H1 (cell line): Measurements from ENCODE around the gene NKAPD1. TPM values are rescaled to one million over a fixed set of nuclear protein-coding genes. Genes with fewer than 3 reads are reported as not detected.
"Not testable (repeated sequence)": the region's sequence is repeated elsewhere in the genome, so short reads cannot be mapped to it uniquely, and the experiment has no call there.

Experiments
- CTCF ChIA-PET: fragments of 300-600 bp; sonication (Branson Sonifier 250); formaldehyde crosslinking; loops from one replicate; lab custom pipeline; 2021; ENCODE audit not compliant: partially characterized antibody; lab: Charles Lee
- POLR2A ChIA-PET: fragments of 300-600 bp; sonication (Branson Sonifier 250); formaldehyde crosslinking; loops from one replicate; lab custom pipeline; 2021; ENCODE audit warnings: inconsistent platforms; ENCODE audit not compliant: partially characterized antibody; lab: Charles Lee
- DNase-seq, 2 experiments: peaks; one replicate each; pipeline versions ENCODE4 v3.0.0 to v3.0.0-alpha.2; 2010 to 2022; ENCODE audit warnings: low spot score in 2 of 2, low read depth in 1 of 2, mixed read lengths in 1 of 2
- FAIRE-seq: peaks from 2 replicates; lab custom pipeline; 2011; peaks lifted over from hg19 to GRCh38; lab: Jason Lieb, UNC
- H2AFZ ChIP-seq: 2 replicates; pipeline ENCODE4 v1.8.1; 2012; ENCODE audit warnings: low read length, inconsistent platforms
- H2AK5ac ChIP-seq: 2 replicates; pipeline ENCODE4 v1.6.1; 2013; ENCODE audit warnings: low read depth, low read length
- H2BK120ac ChIP-seq: replicated peaks from 2 replicates; pipeline ENCODE3; 2013; ENCODE audit warnings: low read depth, low read length, inconsistent platforms
- H2BK12ac ChIP-seq: 2 replicates; pipeline ENCODE4 v1.6.1; 2013; ENCODE audit warnings: low read depth, low read length
- H2BK15ac ChIP-seq: 2 replicates; pipeline ENCODE4 v1.6.1; 2013; ENCODE audit warnings: low read length
- H2BK20ac ChIP-seq: 2 replicates; pipeline ENCODE4 v1.6.1; 2013; ENCODE audit warnings: low read length
- H2BK5ac ChIP-seq: 2 replicates; pipeline ENCODE4 v1.6.1; 2013; ENCODE audit warnings: low read depth, low read length
- H3K14ac ChIP-seq: 2 replicates; pipeline ENCODE4 v1.6.1; 2013; ENCODE audit warnings: inconsistent platforms; ENCODE audit not compliant: insufficient read length
- H3K18ac ChIP-seq: 2 replicates; pipeline ENCODE4 v1.6.1; 2013; ENCODE audit warnings: low read length; ENCODE audit errors: extremely low read depth
- H3K23ac ChIP-seq: 2 replicates; pipeline ENCODE4 v1.6.1; 2013; ENCODE audit warnings: inconsistent platforms; ENCODE audit not compliant: insufficient read length
- H3K23me2 ChIP-seq: 2 replicates; pipeline ENCODE4 v1.6.1; 2013; ENCODE audit warnings: low read depth, low read length
- H3K27ac ChIP-seq: 2 replicates; pipeline ENCODE4 v1.6.1; 2011; ENCODE audit warnings: low read depth, low read length, inconsistent platforms
- H3K27me3 ChIP-seq, 4 experiments: replicated peaks in 1 of 4; 1 replicate in 1 of 4; 2 replicates in 3 of 4; pipeline versions ENCODE4 v1.6.1 to v1.8.1; 2011 to 2013; ENCODE audit warnings: low read length in 3 of 4, mild to moderate bottlenecking in 3 of 4, inconsistent platforms in 2 of 4, mixed read lengths in 2 of 4, moderate library complexity in 1 of 4; ENCODE audit not compliant: control insufficient read depth in 3 of 4, insufficient read depth in 3 of 4; ENCODE audit errors: extremely low read depth in 1 of 4
- H3K36me3 ChIP-seq, 4 experiments: 2 replicates each; pipeline versions ENCODE4 v1.6.1 to v1.8.1; 2011 to 2013; ENCODE audit warnings: mild to moderate bottlenecking in 4 of 4, low read length in 3 of 4, moderate library complexity in 2 of 4, control low read depth in 1 of 4, inconsistent platforms in 1 of 4; ENCODE audit not compliant: insufficient read depth in 4 of 4, control insufficient read depth in 2 of 4
- H3K4ac ChIP-seq: replicated peaks from 2 replicates; pipeline ENCODE3; 2013; ENCODE audit warnings: low read length, low read depth, mixed read lengths, inconsistent platforms; ENCODE audit not compliant: insufficient read length
- H3K4me1 ChIP-seq, 4 experiments: replicated peaks in 1 of 4; 1 replicate in 1 of 4; 2 replicates in 3 of 4; pipeline versions ENCODE4 v1.6.1 to v1.8.1; 2011 to 2013; ENCODE audit warnings: low read length in 3 of 4, inconsistent platforms in 2 of 4, mixed read lengths in 1 of 4; ENCODE audit not compliant: insufficient read depth in 4 of 4, control insufficient read depth in 3 of 4
- H3K4me2 ChIP-seq, 2 experiments: 2 replicates each; pipeline versions ENCODE4 v1.6.1 to v1.8.1; 2011 to 2013; ENCODE audit warnings: low read depth in 2 of 2, low read length in 2 of 2, control low read depth in 1 of 2, inconsistent platforms in 1 of 2, mild to moderate bottlenecking in 1 of 2; ENCODE audit not compliant: insufficient read depth in 1 of 2
- H3K4me3 ChIP-seq, 4 experiments: fragments of 200-600, 300-600 bp in 1 of 4; sonication (generic), shearing (Covaris generic), sonication (Bioruptor Twin) in 1 of 4; 2 replicates each; pipeline versions ENCODE4 v1.5.1 to v1.8.1; 2011 to 2016; ENCODE audit warnings: low read length in 4 of 4, low read depth in 3 of 4, control low read depth in 2 of 4, inconsistent platforms in 2 of 4, mild to moderate bottlenecking in 2 of 4, mixed read lengths in 1 of 4, moderate library complexity in 1 of 4; ENCODE audit not compliant: insufficient read depth in 2 of 4; ENCODE audit errors: extremely low read depth in 1 of 4
- H3K56ac ChIP-seq: replicated peaks from 2 replicates; pipeline ENCODE3; 2013; ENCODE audit warnings: low read depth, mild to moderate bottlenecking, mixed read lengths, low read length, inconsistent platforms; ENCODE audit not compliant: insufficient read length
- H3K79me1 ChIP-seq: 2 replicates; pipeline ENCODE4 v1.6.1; 2013; ENCODE audit warnings: low read depth, low read length, control low read depth
- H3K79me2 ChIP-seq, 2 experiments: 2 replicates each; pipeline versions ENCODE4 v1.6.1 to v1.8.1; 2012 to 2013; ENCODE audit warnings: low read length in 2 of 2, mild to moderate bottlenecking in 2 of 2, inconsistent platforms in 1 of 2; ENCODE audit not compliant: insufficient read depth in 2 of 2, control insufficient read depth in 1 of 2
- H3K9ac ChIP-seq, 4 experiments: replicated peaks in 1 of 4; 1 replicate in 1 of 4; 2 replicates in 3 of 4; pipeline versions ENCODE4 v1.6.1 to v1.8.1; 2011 to 2013; ENCODE audit warnings: low read depth in 3 of 4, low read length in 3 of 4, control low read depth in 2 of 4, mild to moderate bottlenecking in 2 of 4, moderate library complexity in 2 of 4, inconsistent platforms in 1 of 4; ENCODE audit errors: extremely low read depth in 1 of 4
- H3K9me3 ChIP-seq, 2 experiments: 2 replicates each; pipeline versions ENCODE4 v1.6.1 to v1.8.1; 2012 to 2013; ENCODE audit warnings: mild to moderate bottlenecking in 2 of 2, moderate library complexity in 2 of 2, control low read depth in 1 of 2, inconsistent platforms in 1 of 2, low read depth in 1 of 2, low read length in 1 of 2, mixed read lengths in 1 of 2; ENCODE audit not compliant: insufficient read depth in 2 of 2
- H4K20me1 ChIP-seq, 2 experiments: replicated peaks in 1 of 2; 2 replicates each; pipeline versions ENCODE3 to v1.8.1; 2011 to 2013; ENCODE audit warnings: inconsistent platforms in 2 of 2, low read length in 2 of 2, mild to moderate bottlenecking in 1 of 2; ENCODE audit not compliant: insufficient read depth in 2 of 2, control insufficient read depth in 1 of 2
- H4K5ac ChIP-seq: 2 replicates; pipeline ENCODE4 v1.6.1; 2013; ENCODE audit warnings: low read length, low read depth, mixed read lengths, inconsistent platforms; ENCODE audit not compliant: insufficient read length
- H4K8ac ChIP-seq: 2 replicates; pipeline ENCODE4 v1.8.0; 2013; ENCODE audit warnings: mild to moderate bottlenecking, moderate library complexity, low read length, inconsistent platforms; ENCODE audit not compliant: insufficient read depth; ENCODE audit errors: extremely low read depth
- H4K91ac ChIP-seq: replicated peaks from 2 replicates; pipeline ENCODE3; 2013; ENCODE audit warnings: low read length, mixed read lengths, inconsistent platforms; ENCODE audit not compliant: insufficient read length
- WGBS, 2 experiments: shearing (Covaris generic) in 1 of 2; methylation state at CpG; one replicate each; pipeline versions ENCODE4 v1.1.6 to v1.1.7; 2013 to 2015; ENCODE audit warnings: low lambda C conversion rate in 2 of 2, mixed read lengths in 2 of 2, inconsistent platforms in 1 of 2, low coverage in 1 of 2, missing lambda C conversion rate in 1 of 2; ENCODE audit not compliant: insufficient replicate concordance in 2 of 2, insufficient coverage in 1 of 2, insufficient read length in 1 of 2; ENCODE audit errors: extremely low coverage in 1 of 2, missing lambda C conversion rate in 1 of 2; 5-methylcytosine and 5-hydroxymethylcytosine counted together
- polyA plus RNA-seq, 7 experiments: library from polyadenylated mRNA; depleted of rRNA in 3 of 7; stranded (reverse) in 5 of 7; unstranded in 2 of 7; fragments of >200 nt in 5 of 7; fragments of 200-250 nt in 2 of 7; gene quantifications; 1 replicate in 5 of 7; 2 replicates in 1 of 7; 4 replicates in 1 of 7; pipeline versions ENCODE4 v1.2.1 to v1.2.3, GENCODE V29; 2011 to 2013; ENCODE audit warnings: missing spikeins in 2 of 7, mixed read lengths in 2 of 7
- total RNA-seq: library from RNA; stranded (reverse); fragmentation: NEBNext Ultra II Directional; extraction: Animal tissue kit (Norgen Biotek cat#: 25700); gene quantifications from 2 replicates; pipeline ENCODE4 v1.2.1, GENCODE V29; 2021

NKAPD1 gene
- total and polyA plus RNA-seq, 2 of the 8 experiments (the other 6 are each of a cell fraction or from before 2014, with no cell fraction given): 6.7 to 16.7 TPM

GRCh38 chr11:112026784-112027410, 47.2 kb upstream of the NKAPD1 start:
- POLR2A ChIA-PET, H2BK12ac ChIP-seq, H3K14ac ChIP-seq, H2AK5ac ChIP-seq, H2BK120ac ChIP-seq, H3K18ac ChIP-seq, H4K8ac ChIP-seq, H4K20me1 ChIP-seq, H4K5ac ChIP-seq, H3K23ac ChIP-seq, CTCF ChIA-PET, H4K91ac ChIP-seq, H2AFZ ChIP-seq, H2BK5ac ChIP-seq, H3K23me2 ChIP-seq, H3K27me3 ChIP-seq, H3K9me3 ChIP-seq, H3K27ac ChIP-seq, H2BK20ac ChIP-seq, H3K9ac ChIP-seq, H2BK15ac ChIP-seq, H3K4me1 ChIP-seq, DNase-seq, H3K4ac ChIP-seq, FAIRE-seq, H3K4me3 ChIP-seq, H3K79me1 ChIP-seq, H3K4me2 ChIP-seq, H3K56ac ChIP-seq: not testable (repeated sequence)
- WGBS, 2 experiments: 93% methylated on average over 11 of the region's 49 CpGs; no CpG with 5 or more reads in 1 of the 2 experiments
- peaks cover 5 to 10% of the 10 kb centered on the region in 2 experiments for H3K79me2 ChIP-seq
- peaks cover 13 to 36% (median 29%) of the 10 kb centered on the region in 4 experiments for H3K36me3 ChIP-seq
